Measurements from ENCODE around the gene RHOF.
A peak's percentile ranks its signal among the peaks of the same experiment; 100 is the strongest.
"Not testable (repeated sequence)": the region's sequence is repeated elsewhere in the genome, so short reads cannot be mapped to it uniquely, and the experiment has no call there.

Gene RHOF

DNA sequence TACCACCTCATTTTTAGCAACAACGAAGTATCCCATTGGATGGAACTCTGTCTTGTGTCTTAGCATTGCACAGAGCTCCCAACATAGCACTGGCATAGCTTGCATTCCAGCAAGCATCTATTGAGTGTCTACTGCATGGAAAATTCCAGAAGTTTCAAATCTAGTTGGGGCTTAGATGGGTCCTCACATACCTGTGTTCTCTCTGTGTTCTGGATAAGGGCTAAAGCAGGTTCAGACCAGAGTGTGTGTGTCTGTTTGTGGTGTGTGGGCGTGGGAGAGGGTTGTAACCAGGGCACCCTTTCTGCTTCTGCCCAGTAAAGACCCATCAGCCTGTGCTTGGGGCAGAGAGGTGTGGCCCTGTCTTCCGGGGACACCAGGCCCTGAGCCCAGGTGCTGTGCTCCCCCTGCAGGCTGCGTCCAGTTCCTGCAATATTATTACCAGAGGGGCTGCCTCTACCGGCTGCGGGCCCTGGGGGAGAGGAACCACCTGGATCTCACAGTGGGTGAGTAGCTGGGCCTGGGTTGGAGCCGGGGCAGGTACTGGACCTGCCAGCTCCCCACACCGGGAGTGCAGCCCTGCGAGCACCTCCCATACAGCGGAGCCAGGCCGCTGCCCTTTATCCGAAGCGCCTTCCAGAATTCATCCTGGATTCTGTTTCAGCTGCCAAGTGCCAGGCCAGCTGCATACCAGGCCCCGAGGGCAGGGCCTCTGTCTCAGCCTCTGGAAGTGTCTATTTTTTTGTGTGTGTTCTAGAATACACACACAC, 20.3 kb downstream of the RHOF start:
- peak; percentile 88 for DNase-seq

DNA sequence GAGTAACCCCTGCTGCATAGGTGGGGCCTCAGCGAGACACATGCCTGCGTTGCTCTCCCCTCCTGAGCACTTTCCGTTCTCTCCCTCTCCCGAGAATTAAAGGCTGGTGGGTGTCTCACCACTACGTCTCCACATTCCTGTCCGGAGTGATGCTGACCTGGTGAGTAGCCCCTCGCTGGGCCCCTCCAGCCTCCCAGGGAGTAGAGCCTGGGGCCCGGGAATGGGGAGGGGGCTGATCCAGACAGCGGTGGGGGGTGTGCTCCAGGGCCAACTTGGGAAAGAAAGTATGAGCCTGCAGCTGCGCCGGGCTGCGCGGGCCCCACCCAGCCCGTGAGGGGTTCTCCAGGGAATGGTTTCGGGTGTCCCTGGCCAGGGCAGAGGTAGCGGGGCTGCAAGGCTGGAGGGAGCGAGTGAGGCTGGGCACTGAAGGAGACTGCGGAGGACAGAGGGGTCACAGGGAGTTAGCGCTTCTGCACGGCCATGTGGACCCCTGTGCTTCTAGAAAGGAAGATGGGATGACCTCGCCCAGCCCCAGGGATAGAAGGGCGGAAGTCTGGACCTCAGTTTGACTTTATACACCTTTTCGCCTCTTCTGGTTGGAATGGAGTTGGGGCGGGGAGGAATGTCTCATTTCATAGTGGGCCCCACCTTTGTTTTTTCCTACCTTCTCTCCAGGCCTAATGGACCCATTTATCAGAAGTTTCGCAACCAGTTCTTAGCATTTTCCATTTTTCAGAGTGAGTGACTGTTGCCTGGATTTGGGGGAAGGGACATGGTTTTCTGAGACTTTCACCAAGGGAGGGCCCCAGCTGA, 22.5 kb downstream of the RHOF start:
- DNase-seq, result no peak

DNA sequence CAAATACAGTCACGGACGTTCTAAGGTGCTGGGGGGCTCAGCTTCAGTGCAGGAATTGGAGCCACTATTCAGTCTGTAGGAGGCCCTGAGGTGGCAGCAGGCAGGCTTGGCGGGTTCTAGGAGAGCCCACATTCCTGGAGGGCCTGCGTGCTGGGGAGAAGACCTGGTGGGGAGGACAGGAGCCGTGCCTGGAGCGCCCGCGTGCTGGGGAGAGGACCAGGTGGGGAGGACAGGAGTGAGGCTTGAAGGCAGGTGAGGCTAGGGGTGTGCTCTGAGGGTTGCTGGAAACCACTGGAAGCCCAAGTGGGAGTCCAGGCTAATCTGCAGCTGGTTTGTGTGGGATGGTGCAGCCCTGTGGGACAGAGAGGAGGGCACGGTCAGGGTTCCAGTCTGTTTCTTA, 23.1 kb downstream of the RHOF start:
- DNase-seq, result no peak

- peak; percentile 86 for DNase-seq
Measured at GRCh38 chr12:121769831-121770301, 23.6 kb downstream of the RHOF start.

DNA sequence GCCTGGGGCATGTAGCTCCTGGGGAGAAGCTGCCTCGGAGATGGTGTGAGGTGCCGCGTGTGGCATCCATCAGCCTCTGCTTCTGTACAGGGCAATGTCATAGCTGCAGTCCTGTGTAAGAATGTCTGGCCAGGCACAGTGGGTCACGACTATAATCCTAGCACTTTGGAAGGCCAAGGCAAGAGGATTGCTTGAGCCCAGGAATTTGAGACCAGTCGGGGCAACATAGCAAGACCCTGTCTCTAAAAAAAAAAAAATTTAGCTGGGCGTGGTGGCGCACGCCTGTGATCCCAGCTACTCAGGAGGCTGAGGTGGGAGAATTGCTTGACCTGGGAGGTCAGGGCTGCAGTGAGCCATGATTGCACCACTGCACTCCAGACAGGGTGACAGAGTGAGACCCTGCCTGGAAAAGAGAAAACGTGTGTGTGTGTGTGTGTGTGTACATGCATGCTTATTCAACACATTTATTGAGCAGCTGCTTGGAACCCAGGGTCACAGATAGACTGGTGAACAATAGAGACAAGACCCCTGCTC, 24.1 kb downstream of the RHOF start:
- DNase-seq, result no peak

DNA sequence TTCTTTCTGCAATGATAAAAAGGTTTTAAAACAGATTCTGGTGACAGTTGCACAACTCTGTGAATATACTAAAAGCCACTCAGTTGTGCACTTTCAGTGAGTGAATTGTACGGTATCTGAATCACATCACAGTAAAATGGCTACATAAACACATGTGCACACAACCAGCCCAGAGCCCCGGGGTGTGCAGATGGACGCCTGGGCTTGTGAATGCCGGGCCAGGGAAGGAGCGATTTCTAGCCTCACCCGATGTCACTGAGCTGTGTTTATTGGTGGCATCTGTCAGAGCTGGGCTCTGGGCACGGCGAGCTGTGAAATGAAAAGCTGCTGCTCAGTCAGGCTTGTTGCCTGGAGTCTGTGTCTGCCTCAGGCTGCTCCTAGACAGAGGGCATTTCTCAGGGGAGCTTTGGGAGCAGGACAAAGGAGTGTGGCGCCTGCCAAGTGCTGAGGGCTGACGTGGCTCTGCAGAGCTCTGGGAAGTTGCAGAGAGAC, 25.9 kb downstream of the RHOF start:
- DNase-seq, result no peak

- DNase-seq, result no peak
Measured at GRCh38 chr12:121766290-121767039, 27.0 kb downstream of the RHOF start.

DNA sequence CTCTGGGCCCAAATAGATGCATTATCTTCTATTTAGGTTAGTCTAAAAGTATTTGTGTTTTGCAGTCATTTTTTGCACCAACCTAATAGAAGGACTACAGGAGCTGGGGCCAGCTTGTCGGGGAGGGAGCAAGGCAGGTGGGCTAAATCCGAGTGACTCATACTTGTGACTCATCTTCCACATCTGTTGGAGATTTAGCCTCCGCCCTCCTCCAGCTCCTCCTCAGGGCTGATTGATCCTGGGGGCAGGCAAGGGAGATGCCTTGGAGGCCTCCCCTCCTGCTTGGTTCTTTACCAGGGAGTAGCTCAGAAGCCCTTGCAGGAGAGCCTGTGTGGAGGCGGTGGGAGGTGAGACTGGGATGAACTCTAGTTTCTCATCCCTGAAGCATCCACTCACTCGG, 27.9 kb downstream of the RHOF start:
- no peak for DNase-seq

DNA sequence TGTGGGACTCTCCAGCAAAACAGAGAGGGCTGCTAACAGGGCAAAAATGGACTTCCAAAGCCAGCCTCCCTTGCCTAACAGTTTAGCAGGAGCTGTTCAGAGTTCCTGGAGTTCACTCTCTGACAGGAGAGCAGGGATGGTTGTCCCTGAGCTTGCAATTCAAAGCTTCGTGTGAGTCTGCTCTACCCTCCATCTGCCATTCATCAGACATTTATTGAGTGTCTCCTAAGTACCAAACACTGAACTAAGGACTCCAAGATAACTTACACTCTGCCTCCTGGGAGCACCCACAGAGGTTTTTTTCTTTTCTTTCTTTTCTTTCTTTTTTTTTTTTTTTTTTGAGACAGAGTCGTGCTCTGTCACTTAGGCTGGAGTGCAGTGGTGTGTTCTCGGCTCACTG, 28.7 kb downstream of the RHOF start:
- DNase-seq, result no peak

GRCh38 chr12:121762269-121762668, 31.2 kb downstream of the RHOF start:
- DNase-seq, result no peak

DNA sequence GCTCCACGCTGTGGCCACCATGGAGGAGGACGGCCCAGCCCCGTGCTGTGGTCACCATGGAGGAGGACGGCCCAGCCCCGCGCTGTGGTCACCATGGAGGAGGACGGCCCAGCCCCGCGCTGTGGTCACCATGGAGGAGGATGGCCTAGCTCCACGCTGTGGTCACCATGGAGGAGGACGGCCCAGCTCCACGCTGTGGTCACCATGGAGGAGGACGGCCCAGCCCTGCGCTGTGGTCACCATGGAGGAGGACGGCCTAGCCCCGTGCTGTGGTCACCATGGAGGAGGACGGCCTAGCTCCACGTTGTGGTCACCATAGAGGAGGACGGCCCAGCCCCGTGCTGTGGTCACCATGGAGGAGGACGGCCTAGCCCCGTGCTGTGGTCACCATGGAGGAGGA, 35.0 kb downstream of the RHOF start:
- not testable (repeated sequence) for DNase-seq

DNA sequence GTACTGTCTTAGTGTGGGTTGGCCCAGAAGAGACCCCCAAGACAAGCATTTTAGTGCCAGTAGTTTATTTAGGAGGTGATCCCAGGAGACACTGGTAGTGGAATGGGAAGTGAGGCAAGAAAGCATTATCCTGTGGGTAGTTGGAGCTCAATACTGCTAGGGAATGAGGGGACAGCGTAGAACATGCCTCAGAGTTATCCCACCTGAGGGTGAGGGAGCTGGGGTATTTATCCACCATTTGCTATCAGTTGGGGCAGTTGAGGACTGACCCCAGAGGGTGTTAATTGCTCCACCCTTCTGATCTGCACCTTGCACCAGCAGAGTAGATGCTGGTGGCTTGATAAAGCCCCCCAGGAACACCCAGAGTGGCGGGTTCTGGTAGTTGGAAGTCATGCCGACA, 37.9 kb downstream of the RHOF start:
- DNase-seq, result no peak

DNA sequence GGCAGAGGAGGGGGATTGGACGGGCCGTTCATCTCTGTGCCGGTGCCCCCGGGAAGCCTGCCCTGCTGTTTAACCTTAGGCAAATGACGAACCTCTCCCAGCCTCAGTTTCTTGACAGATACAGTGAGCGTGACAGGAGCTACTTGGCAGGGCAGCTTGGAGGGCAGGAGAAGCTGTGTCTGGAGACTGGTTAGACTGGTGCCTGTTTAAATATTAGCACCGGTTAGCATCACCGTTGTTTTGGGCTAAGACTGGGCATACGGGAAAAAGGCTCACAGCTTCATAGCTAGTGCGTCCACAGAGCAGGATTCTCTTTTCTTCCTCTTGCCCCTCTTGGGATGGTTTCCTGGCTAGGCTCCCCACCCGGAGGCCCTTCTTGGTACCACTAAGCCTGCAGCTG, 38.7 kb downstream of the RHOF start:
- no peak for DNase-seq

- DNase-seq, result no peak
Measured at GRCh38 chr12:121753844-121754264, 39.6 kb downstream of the RHOF start.

DNA sequence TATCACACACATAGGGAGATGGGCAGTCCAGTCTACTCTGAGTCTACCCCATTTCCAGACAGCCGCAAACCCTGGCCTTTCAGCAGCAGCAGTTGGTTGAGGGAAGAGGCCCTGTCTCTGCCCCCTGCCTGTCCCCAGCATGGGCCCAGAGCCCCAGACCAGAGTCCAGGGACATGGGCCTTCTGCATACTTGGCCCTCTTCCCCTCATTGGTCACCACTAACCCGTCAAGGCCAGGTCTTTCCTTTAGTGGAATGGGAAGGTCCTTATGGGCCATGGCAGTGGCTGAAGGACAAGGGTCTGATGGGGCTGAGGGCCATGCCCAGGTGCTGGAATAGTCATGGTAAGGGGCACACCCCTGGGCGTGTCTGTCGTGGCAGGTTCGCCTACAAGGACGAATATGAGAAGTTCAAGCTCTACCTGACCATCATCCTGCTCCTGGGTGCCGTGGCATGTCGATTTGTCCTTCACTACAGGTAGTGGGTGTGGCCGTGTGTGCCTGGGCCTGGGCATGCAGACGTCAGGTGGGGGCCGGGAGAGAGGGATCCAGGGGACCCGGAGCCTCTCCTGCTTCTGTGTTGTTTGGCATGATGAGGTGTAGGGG, 41.6 kb downstream of the RHOF start:
- DNase-seq, result no peak

GRCh38 chr12:121751034-121751433, 42.5 kb downstream of the RHOF start:
- no peak for DNase-seq

DNA sequence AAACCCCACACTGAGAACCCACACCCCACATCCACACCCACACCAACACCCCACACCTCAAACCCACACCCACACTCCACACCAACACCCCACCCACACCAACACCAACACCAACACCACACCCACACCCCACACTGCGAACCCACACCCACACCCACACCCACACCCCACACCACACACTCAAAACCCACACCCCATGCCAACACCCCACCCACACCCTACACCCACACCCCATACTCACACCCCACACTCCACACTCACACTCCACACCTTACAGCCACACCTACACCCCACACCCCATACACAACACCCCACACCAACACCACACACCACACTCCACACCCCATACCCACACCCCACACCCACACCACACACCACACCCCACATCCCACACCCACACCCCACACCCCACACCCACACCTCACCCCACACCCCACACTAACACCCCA, 43.0 kb downstream of the RHOF start:
- DNase-seq, result no peak

- DNase-seq, result no peak
Measured at GRCh38 chr12:121749267-121749666, 44.2 kb downstream of the RHOF start.

DNA sequence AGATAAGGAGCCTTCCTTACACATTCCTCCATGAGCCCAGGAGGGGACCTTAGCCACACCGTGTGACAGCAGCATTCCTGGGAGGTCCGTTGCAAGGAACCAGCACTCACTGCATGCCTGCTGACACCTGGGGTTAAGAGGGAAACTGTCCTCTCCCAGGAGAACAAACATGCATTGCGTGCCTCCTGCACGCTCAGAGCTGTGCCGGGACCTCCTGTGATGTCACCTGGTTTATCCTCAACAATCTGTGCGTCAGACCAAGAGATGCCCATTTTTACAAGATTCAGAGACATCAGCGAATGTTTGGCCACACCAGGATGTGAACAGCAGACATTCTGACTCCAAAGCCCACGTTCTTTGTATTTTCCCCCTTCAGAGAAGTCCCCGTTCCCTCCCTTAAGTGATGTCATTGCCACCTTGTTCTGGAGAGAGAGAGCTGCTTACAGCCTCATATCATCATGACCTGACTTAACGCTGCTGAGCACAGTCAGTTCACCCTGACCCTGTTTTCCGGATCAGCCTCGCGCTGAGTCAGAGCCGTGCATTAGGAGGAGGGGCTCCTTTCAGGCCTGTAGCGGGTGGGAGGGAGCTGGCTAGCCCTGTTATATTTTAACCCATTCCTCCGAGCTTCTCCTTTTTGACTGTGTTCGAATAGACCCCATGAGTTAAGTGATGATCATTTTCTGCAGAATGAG, 44.8 kb downstream of the RHOF start:
- peak; percentile 70 for DNase-seq

DNA sequence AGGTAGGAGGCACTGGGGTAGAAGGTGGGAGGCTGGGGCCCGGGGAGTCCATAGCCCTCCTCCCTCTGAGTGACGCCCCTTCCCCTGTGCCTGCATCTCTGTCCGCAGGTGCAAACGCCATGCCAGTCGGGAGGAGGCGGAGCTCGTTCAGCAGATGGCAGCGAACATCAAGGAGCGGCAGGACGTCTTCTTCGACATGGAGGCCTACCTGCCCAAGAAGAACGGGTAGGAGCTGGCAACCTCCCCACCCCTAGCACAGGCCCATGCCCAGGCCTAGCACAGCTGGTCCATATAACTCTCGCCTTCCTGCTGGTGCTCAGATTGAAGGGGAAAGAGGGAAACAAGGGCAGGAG, 45.3 kb downstream of the RHOF start:
- no peak for DNase-seq

- not testable (repeated sequence) for DNase-seq
Measured at GRCh38 chr12:121745545-121745944, 47.9 kb downstream of the RHOF start.

- no peak for DNase-seq
Measured at GRCh38 chr12:121741743-121742142, 51.7 kb downstream of the RHOF start.

Measured in hematopoietic multipotent progenitor cell treated with erythropoietin and hydrocortisone succinate and interleukin-3 and kit ligand, for 8 days (in vitro differentiated cells).